ENCODE measurements around the gene LAP3.

Gene LAP3

GRCh38 chr4:17589355-17589754 lies 12.4 kb downstream of the LAP3 start:
- Histone ChIP-seq H3K36me3 (ENCODE audit: control insufficient read depth in 1 of 2, insufficient read depth in 2 of 2, low read length in 2 of 2) (peaks cover 62 to 79% of the 10 kb centered on the region in 2 donors), H3K27ac (ENCODE audit: low read length) (no peak overlapping the region), H3K27me3 (ENCODE audit: low read depth, low read length) (no peaks in the 10 kb centered on the region)

GRCh38 chr4:17595471-17596005 lies 18.5 kb downstream of the LAP3 start:
- H3K9me3 ChIP-seq (ENCODE audit: control insufficient read depth in 1 of 2, low read length in 2 of 2): no peaks in the 10 kb centered on the region
- H3K4me3 ChIP-seq (ENCODE audit: low read depth in 1 of 2, low read length in 2 of 2): no peak overlapping the region
- no peaks in the 10 kb centered on the region for H3K4me1 ChIP-seq (ENCODE audit: control insufficient read depth in 1 of 2, insufficient read depth in 2 of 2, low read length in 2 of 2)
- peaks cover 48 to 63% of the 10 kb centered on the region in 2 donors for H3K36me3 ChIP-seq (ENCODE audit: control insufficient read depth in 1 of 2, insufficient read depth in 2 of 2, low read length in 2 of 2)
- H3K27ac ChIP-seq (ENCODE audit: low read length): no peak overlapping the region
- H3K27me3 ChIP-seq (ENCODE audit: low read depth, low read length): no peaks in the 10 kb centered on the region

More at GRCh38 chr4:17589355-17589754, 12.4 kb downstream of the LAP3 start:
- Histone ChIP-seq H3K4me1 (ENCODE audit: control insufficient read depth in 1 of 2, insufficient read depth in 2 of 2, low read length in 2 of 2) (no peaks in the 10 kb centered on the region), H3K4me3 (ENCODE audit: low read depth in 1 of 2, low read length in 2 of 2) (no peak overlapping the region), H3K9me3 (ENCODE audit: control insufficient read depth in 1 of 2, low read length in 2 of 2) (no peaks in the 10 kb centered on the region)

- no peaks in the 10 kb centered on the region for H3K9me3 ChIP-seq (ENCODE audit: control insufficient read depth in 1 of 2, low read length in 2 of 2)
- H3K36me3 ChIP-seq (ENCODE audit: control insufficient read depth in 1 of 2, insufficient read depth in 2 of 2, low read length in 2 of 2): peaks cover 48 to 64% of the 10 kb centered on the region in 2 donors
- H3K4me3 ChIP-seq (ENCODE audit: low read depth in 1 of 2, low read length in 2 of 2): no peak overlapping the region
- H3K27ac ChIP-seq (ENCODE audit: low read length): no peak overlapping the region
- no peaks in the 10 kb centered on the region for H3K4me1 ChIP-seq (ENCODE audit: control insufficient read depth in 1 of 2, insufficient read depth in 2 of 2, low read length in 2 of 2)
- no peaks in the 10 kb centered on the region for H3K27me3 ChIP-seq (ENCODE audit: low read depth, low read length)
Measured at GRCh38 chr4:17597517-17597916, 20.5 kb downstream of the LAP3 start.

- H3K4me1 ChIP-seq (ENCODE audit: control insufficient read depth in 1 of 2, insufficient read depth in 2 of 2, low read length in 2 of 2): no peaks in the 10 kb centered on the region
- H3K9me3 ChIP-seq (ENCODE audit: control insufficient read depth in 1 of 2, low read length in 2 of 2): no peaks in the 10 kb centered on the region
- H3K27ac ChIP-seq (ENCODE audit: low read length): no peak overlapping the region
- H3K36me3 ChIP-seq (ENCODE audit: control insufficient read depth in 1 of 2, insufficient read depth in 2 of 2, low read length in 2 of 2): peaks cover 48 to 58% of the 10 kb centered on the region in 2 donors
- H3K27me3 ChIP-seq (ENCODE audit: low read depth, low read length): no peaks in the 10 kb centered on the region
- H3K4me3 ChIP-seq (ENCODE audit: low read depth in 1 of 2, low read length in 2 of 2): no peak overlapping the region
Measured at GRCh38 chr4:17599826-17600225, 22.8 kb downstream of the LAP3 start.

GRCh38 chr4:17605236-17605635 lies 28.2 kb downstream of the LAP3 start:
- Histone ChIP-seq H3K4me1 (ENCODE audit: control insufficient read depth in 1 of 2, insufficient read depth in 2 of 2, low read length in 2 of 2) (no peaks in the 10 kb centered on the region), H3K27me3 (ENCODE audit: low read depth, low read length) (no peaks in the 10 kb centered on the region), H3K27ac (ENCODE audit: low read length) (no peak overlapping the region), H3K4me3 (ENCODE audit: low read depth in 1 of 2, low read length in 2 of 2) (no peak overlapping the region), H3K9me3 (ENCODE audit: control insufficient read depth in 1 of 2, low read length in 2 of 2) (no peaks in the 10 kb centered on the region), H3K36me3 (ENCODE audit: control insufficient read depth in 1 of 2, insufficient read depth in 2 of 2, low read length in 2 of 2) (peaks cover 47 to 50% of the 10 kb centered on the region in 2 donors)

- H3K4me1 ChIP-seq (ENCODE audit: control insufficient read depth in 1 of 2, insufficient read depth in 2 of 2, low read length in 2 of 2): peaks cover 13 to 24% of the 10 kb centered on the region in 2 donors
- peaks cover 0 to 20% of the 10 kb centered on the region in 2 donors for H3K36me3 ChIP-seq (ENCODE audit: control insufficient read depth in 1 of 2, insufficient read depth in 2 of 2, low read length in 2 of 2)
- H3K27me3 ChIP-seq (ENCODE audit: low read depth, low read length): no peaks in the 10 kb centered on the region
- H3K4me3 ChIP-seq (ENCODE audit: low read depth in 1 of 2, low read length in 2 of 2): peak overlapping the region; percentile 99 to 100
- peak overlapping the region; percentile 94 for H3K27ac ChIP-seq (ENCODE audit: low read length)
- no peaks in the 10 kb centered on the region for H3K9me3 ChIP-seq (ENCODE audit: control insufficient read depth in 1 of 2, low read length in 2 of 2)
Measured at GRCh38 chr4:17613761-17614415, 36.9 kb downstream of the LAP3 start.

GRCh38 chr4:17614416-17615299 lies 37.7 kb downstream of the LAP3 start, which contains the start of gene MED28:
Gene MED28, plus strand, starts transcription at chr4:17614641. Its CDS starts 14 bp downstream, at chr4:17614655.
- Histone ChIP-seq H3K9me3 (ENCODE audit: control insufficient read depth in 1 of 2, low read length in 2 of 2) (no peaks in the 10 kb centered on the region), H3K36me3 (ENCODE audit: control insufficient read depth in 1 of 2, insufficient read depth in 2 of 2, low read length in 2 of 2) (peaks cover 0 to 27% of the 10 kb centered on the region in 2 donors), H3K27ac (ENCODE audit: low read length) (peak within 1 kb of the TSS; percentile 94), H3K4me1 (ENCODE audit: control insufficient read depth in 1 of 2, insufficient read depth in 2 of 2, low read length in 2 of 2) (peaks cover 13 to 31% of the 10 kb centered on the region in 2 donors), H3K27me3 (ENCODE audit: low read depth, low read length) (no peaks in the 10 kb centered on the region), H3K4me3 (ENCODE audit: low read depth in 1 of 2, low read length in 2 of 2) (peak within 1 kb of the TSS; percentile 99 to 100)

GRCh38 chr4:17616283-17616682 lies 39.3 kb downstream of the LAP3 start:
- Histone ChIP-seq H3K27me3 (ENCODE audit: low read depth, low read length) (no peaks in the 10 kb centered on the region), H3K27ac (ENCODE audit: low read length) (no peak overlapping the region), H3K9me3 (ENCODE audit: control insufficient read depth in 1 of 2, low read length in 2 of 2) (no peaks in the 10 kb centered on the region), H3K4me1 (ENCODE audit: control insufficient read depth in 1 of 2, insufficient read depth in 2 of 2, low read length in 2 of 2) (peaks cover 13 to 31% of the 10 kb centered on the region in 2 donors), H3K36me3 (ENCODE audit: control insufficient read depth in 1 of 2, insufficient read depth in 2 of 2, low read length in 2 of 2) (peaks cover 2 to 43% of the 10 kb centered on the region in 2 donors), H3K4me3 (ENCODE audit: low read depth in 1 of 2, low read length in 2 of 2) (peak overlapping the region; percentile 2 to 100)

- Histone ChIP-seq H3K36me3 (ENCODE audit: control insufficient read depth in 1 of 2, insufficient read depth in 2 of 2, low read length in 2 of 2) (peaks cover 21 to 69% of the 10 kb centered on the region in 2 donors), H3K9me3 (ENCODE audit: control insufficient read depth in 1 of 2, low read length in 2 of 2) (no peaks in the 10 kb centered on the region), H3K27me3 (ENCODE audit: low read depth, low read length) (no peaks in the 10 kb centered on the region), H3K4me1 (ENCODE audit: control insufficient read depth in 1 of 2, insufficient read depth in 2 of 2, low read length in 2 of 2) (peaks cover 13 to 31% of the 10 kb centered on the region in 2 donors), H3K4me3 (ENCODE audit: low read depth in 1 of 2, low read length in 2 of 2) (no peak overlapping the region), H3K27ac (ENCODE audit: low read length) (no peak overlapping the region)
Measured at GRCh38 chr4:17618926-17619325, 41.9 kb downstream of the LAP3 start.

GRCh38 chr4:17619416-17620105 lies 42.6 kb downstream of the LAP3 start:
- Histone ChIP-seq H3K27ac (ENCODE audit: low read length) (no peak overlapping the region), H3K36me3 (ENCODE audit: control insufficient read depth in 1 of 2, insufficient read depth in 2 of 2, low read length in 2 of 2) (peaks cover 27 to 75% of the 10 kb centered on the region in 2 donors), H3K4me1 (ENCODE audit: control insufficient read depth in 1 of 2, insufficient read depth in 2 of 2, low read length in 2 of 2) (peaks cover 13 to 31% of the 10 kb centered on the region in 2 donors), H3K4me3 (ENCODE audit: low read depth in 1 of 2, low read length in 2 of 2) (no peak overlapping the region), H3K9me3 (ENCODE audit: control insufficient read depth in 1 of 2, low read length in 2 of 2) (no peaks in the 10 kb centered on the region), H3K27me3 (ENCODE audit: low read depth, low read length) (no peaks in the 10 kb centered on the region)
